OCI-LY3 (cell line): Measurements from ENCODE around the gene AK2.

Source experiments
- H2AFZ ChIP-seq: fragments of 200-600, 300-600 bp; shearing (Covaris generic); 2 replicates; pipeline ENCODE4 v1.6.0; 2014; ENCODE audit warnings: antibody characterized with exemption, low read depth, low read length
- H3K27ac ChIP-seq: fragments of 200-600, 300-600 bp; sonication (generic); 2 replicates; pipeline ENCODE4 v1.5.1; 2014; ENCODE audit warnings: mild to moderate bottlenecking, low read length, moderate library complexity, mixed read lengths
- H3K27me3 ChIP-seq: fragments of 200-600, 300-600 bp; sonication (generic); 2 replicates; pipeline ENCODE4 v1.6.1; 2014; ENCODE audit warnings: low read depth, low read length, mixed read lengths
- H3K36me3 ChIP-seq: fragments of 200-600, 300-600 bp; sonication (generic); replicated peaks from 2 replicates; pipeline ENCODE3; 2014; ENCODE audit warnings: low read depth, low read length, mixed read lengths
- H3K4me1 ChIP-seq: fragments of 300-600, 200-600 bp; sonication (generic); 2 replicates; pipeline ENCODE4 v1.6.1; 2014; ENCODE audit warnings: low read length, mixed read lengths
- H3K4me2 ChIP-seq: fragments of 200-600, 300-600 bp; sonication (generic); 2 replicates; pipeline ENCODE4 v1.6.1; 2014; ENCODE audit warnings: low read length, mixed read lengths
- H3K4me3 ChIP-seq: fragments of 300-600, 200-600 bp; sonication (generic); 2 replicates; pipeline ENCODE4 v1.5.1; 2014; ENCODE audit warnings: antibody characterized with exemption, mild to moderate bottlenecking, low read length, moderate library complexity
- H3K79me2 ChIP-seq: fragments of 300-600, 200-600 bp; shearing (Covaris generic); 2 replicates; pipeline ENCODE4 v1.6.1; 2014; ENCODE audit warnings: mild to moderate bottlenecking, low read length, mixed read lengths
- H3K9ac ChIP-seq: fragments of 300-600, 200-600 bp; shearing (Covaris generic); 2 replicates; pipeline ENCODE4 v1.6.0; 2014; ENCODE audit warnings: mild to moderate bottlenecking, low read length, moderate library complexity
- H3K9me3 ChIP-seq: fragments of 200-600, 300-600 bp; shearing (Covaris generic); 2 replicates; pipeline ENCODE4 v1.6.1; 2014; ENCODE audit warnings: low read length, mixed read lengths; ENCODE audit not compliant: insufficient read depth
- H4K20me1 ChIP-seq: fragments of 200-600, 300-600 bp; sonication (generic); 2 replicates; pipeline ENCODE4 v1.6.1; 2016; ENCODE audit warnings: low read length, mixed read lengths; ENCODE audit not compliant: insufficient read depth
- EZH2phosphoT487 ChIP-seq: fragments of 200-600 bp; shearing (Covaris generic); IDR thresholded peaks from 2 replicates; pipeline ENCODE4 v1.6.1; 2018; ENCODE audit warnings: antibody characterized with exemption, mixed run types, low read depth
- TF ChIP-seq, protein P1 (sequence below): fragments of 200-600, 300-600 bp; sonication (generic); IDR thresholded peaks from 2 replicates; pipeline ENCODE4 v1.5.1; 2014; ENCODE audit warnings: antibody characterized with exemption, low read length, low read depth

Gene AK2

GRCh38 chr1:33014464-33015163 lies 22.1 kb downstream of the AK2 start:
- no peak overlapping the region for H2AFZ ChIP-seq
- no peak overlapping the region for H3K4me2 ChIP-seq
- H3K27me3 ChIP-seq = no peaks in the 10 kb centered on the region
- H3K27ac ChIP-seq = no peak overlapping the region
- no peaks in the 10 kb centered on the region for H3K4me1 ChIP-seq
- no peak overlapping the region for H3K4me3 ChIP-seq
- H3K9ac ChIP-seq = no peak overlapping the region
- H4K20me1 ChIP-seq = no peaks in the 10 kb centered on the region
- TF ChIP-seq EZH2phosphoT487 = no peak
- TF ChIP-seq, protein P1, sequence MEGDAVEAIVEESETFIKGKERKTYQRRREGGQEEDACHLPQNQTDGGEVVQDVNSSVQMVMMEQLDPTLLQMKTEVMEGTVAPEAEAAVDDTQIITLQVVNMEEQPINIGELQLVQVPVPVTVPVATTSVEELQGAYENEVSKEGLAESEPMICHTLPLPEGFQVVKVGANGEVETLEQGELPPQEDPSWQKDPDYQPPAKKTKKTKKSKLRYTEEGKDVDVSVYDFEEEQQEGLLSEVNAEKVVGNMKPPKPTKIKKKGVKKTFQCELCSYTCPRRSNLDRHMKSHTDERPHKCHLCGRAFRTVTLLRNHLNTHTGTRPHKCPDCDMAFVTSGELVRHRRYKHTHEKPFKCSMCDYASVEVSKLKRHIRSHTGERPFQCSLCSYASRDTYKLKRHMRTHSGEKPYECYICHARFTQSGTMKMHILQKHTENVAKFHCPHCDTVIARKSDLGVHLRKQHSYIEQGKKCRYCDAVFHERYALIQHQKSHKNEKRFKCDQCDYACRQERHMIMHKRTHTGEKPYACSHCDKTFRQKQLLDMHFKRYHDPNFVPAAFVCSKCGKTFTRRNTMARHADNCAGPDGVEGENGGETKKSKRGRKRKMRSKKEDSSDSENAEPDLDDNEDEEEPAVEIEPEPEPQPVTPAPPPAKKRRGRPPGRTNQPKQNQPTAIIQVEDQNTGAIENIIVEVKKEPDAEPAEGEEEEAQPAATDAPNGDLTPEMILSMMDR = no peak
- no peaks in the 10 kb centered on the region for H3K79me2 ChIP-seq
- H3K36me3 ChIP-seq = peaks cover 52% of the 10 kb centered on the region
- no peaks in the 10 kb centered on the region for H3K9me3 ChIP-seq

DNA sequence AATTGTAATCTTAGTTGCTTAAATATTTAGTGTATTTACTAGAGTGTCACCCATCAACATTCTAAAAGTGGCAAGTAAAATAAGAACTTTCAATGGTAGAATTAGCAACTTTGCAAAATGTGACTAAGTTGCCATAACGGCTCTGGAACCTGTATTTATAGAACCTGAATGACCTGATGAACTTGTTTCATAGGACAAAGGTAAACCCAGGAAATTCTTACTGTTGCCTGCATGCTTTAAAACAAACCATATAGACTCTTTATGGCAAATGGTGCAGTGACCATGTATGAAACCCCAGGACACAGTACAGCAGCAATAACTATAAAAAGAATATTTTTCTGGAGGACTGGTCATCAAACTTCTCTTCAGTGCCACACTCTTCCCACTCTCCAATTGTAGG lies 22.9 kb downstream of the AK2 start:
- Histone ChIP-seq H3K36me3 (peaks cover 49% of the 10 kb centered on the region), H3K9me3 (no peaks in the 10 kb centered on the region), H3K4me3 (no peak overlapping the region), H3K4me2 (no peak overlapping the region), H2AFZ (no peak overlapping the region), H4K20me1 (no peaks in the 10 kb centered on the region), H3K4me1 (no peaks in the 10 kb centered on the region), H3K27ac (no peak overlapping the region), H3K27me3 (no peaks in the 10 kb centered on the region), H3K79me2 (no peaks in the 10 kb centered on the region), H3K9ac (no peak overlapping the region)
- TF ChIP-seq, protein P1 = no peak
- no peak for TF ChIP-seq EZH2phosphoT487

GRCh38 chr1:33012165-33012564 lies 24.5 kb downstream of the AK2 start:
- TF ChIP-seq, protein P1 = no peak
- TF ChIP-seq EZH2phosphoT487 = no peak
- Histone ChIP-seq H3K9me3 (no peaks in the 10 kb centered on the region), H3K4me2 (no peak overlapping the region), H3K9ac (no peak overlapping the region), H3K4me3 (no peak overlapping the region), H3K36me3 (peaks cover 52% of the 10 kb centered on the region), H3K4me1 (no peaks in the 10 kb centered on the region), H3K27me3 (no peaks in the 10 kb centered on the region), H2AFZ (no peak overlapping the region), H4K20me1 (no peaks in the 10 kb centered on the region), H3K27ac (no peak overlapping the region), H3K79me2 (no peaks in the 10 kb centered on the region)

DNA sequence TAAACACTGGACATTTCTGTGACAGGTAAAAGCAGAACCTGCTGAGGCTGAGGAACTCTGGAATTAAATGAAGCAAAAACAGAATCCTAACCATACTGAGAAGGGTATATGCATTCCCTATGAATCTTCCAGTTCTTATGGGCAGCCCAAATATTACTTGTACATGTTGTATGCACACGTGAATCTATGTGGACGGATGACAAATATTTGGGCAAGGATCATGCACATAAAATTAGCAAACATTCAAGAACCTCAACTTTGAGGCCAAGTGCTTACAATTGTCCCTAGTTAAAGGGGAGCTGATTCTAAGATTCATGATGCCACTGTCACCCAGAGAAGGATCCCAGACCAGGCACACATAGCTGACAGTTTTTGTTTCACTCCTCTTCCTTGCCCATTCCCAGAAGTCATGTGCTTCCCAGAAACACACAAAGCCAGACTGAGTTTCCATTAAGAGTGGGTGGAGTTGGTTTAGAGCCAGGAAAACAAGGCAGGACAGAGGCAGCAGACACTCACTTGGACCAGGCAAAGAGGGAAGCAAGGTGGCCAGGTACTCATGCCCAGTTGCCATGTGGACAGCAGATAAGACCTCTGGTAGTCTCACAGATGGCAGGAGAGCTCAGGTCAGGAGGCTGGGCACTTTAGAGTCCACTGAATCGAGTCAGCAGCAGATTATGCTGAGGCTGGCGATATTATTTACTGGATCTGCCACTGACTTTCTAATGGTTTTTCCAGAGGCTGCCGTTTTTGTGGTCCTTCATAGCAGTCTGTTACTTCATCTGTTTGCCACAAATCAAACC lies 25.6 kb downstream of the AK2 start:
- Histone ChIP-seq H3K4me2 (no peak overlapping the region), H2AFZ (no peak overlapping the region), H3K27me3 (no peaks in the 10 kb centered on the region), H3K9ac (no peak overlapping the region), H3K4me3 (no peak overlapping the region), H3K27ac (no peak overlapping the region), H3K79me2 (no peaks in the 10 kb centered on the region), H3K9me3 (no peaks in the 10 kb centered on the region), H3K4me1 (no peaks in the 10 kb centered on the region), H3K36me3 (peaks cover 52% of the 10 kb centered on the region), H4K20me1 (no peaks in the 10 kb centered on the region)
- TF ChIP-seq, protein P1 = no peak
- no peak for TF ChIP-seq EZH2phosphoT487
